Activated T-cell treated with anti-CD3 and anti-CD28 coated beads for 48 hours (primary cell): ENCODE data around the gene RFTN1.
A peak's percentile ranks its signal among the peaks of the same experiment; 100 is the strongest.

Experiments
- DNase-seq: peaks from one replicate; pipeline ENCODE4 v3.0.0-alpha.2; 2020; ENCODE audit warnings: low read depth

The RFTN1 gene

DNA sequence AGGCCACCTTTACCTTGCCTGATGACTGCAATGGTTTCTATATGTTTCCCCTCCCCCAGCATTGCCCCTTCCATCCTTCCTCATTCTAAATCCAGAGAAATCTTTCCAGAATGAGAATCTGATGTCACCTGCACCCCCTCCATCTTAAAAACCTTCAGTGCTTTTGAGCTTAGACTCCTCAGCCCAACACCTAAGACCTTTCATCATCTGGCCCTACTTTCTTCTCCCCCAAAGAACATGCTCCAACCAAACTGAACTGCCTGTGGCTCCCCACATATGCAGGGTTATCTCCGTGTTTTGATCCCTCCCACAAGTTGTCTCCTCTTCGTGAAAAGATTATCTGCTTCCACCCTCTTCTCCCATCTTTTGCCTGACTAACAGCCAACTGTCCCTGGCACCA lies 27.3 kb downstream of the RFTN1 start:
- DNase-seq = no peak

DNA sequence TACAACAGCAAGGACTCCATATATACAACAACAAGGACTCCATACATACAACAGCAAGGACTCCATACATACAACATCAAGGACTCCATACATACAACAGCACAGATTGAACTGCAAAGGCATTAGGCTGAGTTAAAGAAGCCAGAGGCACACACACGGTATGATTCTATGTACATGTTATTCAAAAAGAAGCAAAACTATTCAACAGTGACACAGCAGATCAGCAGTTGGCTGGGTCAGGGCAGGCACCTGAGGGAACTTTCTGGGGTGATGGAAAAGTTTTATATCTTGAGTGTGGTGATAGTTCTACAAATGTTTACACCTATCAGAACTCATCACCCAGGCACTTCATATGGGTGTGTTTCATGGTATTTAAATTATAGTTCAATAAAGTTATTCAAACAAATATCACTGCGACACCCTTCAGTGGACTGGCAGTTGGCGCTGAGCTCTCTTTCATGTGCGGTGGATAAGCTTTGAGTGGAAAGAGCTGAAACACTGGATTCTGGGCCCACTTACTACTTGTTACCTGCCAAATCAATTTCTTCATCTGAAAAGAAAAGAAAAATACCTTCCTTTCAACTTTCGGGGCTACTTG lies 28.0 kb downstream of the RFTN1 start:
- DNase-seq = no peak

DNA sequence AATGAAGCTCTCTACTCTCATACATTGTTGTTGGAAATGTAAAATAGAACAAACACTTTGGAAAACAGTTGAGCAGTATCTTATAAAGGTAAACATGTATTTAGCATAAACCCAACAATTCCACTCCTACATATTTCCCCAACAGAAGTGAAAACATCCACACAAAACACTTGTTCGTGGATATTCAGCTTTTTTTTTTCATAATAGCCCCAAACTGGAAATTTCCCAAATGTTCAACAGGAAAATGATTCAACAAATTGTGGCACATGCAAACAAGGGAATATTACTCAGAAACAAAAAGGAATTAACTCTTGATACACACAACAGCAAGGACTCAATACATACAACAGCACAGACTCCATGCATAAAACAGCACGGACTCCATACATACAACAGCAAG lies 28.5 kb downstream of the RFTN1 start:
- no peak for DNase-seq

DNA sequence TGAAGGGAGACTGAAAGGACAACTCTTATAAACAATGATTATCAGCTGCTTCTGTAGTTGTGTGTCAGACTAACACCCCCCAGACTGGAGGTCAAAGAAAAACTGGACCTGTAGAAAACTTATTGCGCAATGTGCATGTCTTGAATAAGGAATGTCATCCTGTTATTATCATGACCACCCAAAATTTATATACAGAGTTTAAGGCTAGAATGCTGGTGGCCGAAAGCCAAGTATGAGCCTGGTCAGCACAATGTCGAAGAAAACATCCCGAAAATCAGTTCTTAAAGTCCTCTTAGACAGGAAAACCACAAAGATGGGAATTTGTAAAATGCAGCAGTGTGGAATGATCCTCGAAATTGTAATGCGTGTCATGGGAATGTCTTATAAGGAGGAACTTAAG lies 29.3 kb downstream of the RFTN1 start:
- no peak for DNase-seq

DNA sequence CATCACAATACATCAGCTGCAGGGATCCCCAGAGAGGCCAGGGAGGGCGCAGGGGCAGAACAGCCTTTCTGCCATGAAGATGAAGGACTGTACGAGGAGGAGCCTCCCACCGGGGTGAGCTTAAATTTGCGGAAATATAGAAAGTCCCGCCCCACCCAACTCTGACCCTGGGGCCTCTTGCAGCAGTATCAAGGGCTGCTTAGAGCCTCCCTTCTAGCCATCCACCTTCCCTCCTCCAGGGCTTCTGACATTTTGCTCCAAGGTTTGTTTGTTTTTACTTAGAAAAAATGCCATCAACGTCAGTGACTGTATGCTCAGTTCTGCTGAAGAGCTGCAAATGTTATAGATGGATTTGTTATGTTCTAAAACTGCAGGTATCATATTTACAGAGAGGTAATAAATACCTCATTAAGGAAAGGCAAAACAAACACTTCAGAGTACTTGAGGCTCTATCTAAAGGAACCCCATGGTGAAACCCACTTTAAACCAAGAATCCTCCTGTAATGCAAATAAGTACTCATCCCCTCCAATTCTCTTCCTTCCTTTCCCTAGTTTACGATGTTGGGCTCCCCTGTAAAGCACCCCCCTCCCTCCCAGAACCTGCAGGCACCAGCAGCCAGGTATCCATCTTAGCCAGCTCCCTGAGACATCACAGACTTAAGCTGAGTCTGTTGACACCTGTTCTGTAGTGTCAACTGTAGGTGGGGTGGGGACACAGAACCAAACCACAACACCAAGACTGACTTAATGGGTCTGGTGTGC lies 30.5 kb downstream of the RFTN1 start:
- no peak for DNase-seq

DNA sequence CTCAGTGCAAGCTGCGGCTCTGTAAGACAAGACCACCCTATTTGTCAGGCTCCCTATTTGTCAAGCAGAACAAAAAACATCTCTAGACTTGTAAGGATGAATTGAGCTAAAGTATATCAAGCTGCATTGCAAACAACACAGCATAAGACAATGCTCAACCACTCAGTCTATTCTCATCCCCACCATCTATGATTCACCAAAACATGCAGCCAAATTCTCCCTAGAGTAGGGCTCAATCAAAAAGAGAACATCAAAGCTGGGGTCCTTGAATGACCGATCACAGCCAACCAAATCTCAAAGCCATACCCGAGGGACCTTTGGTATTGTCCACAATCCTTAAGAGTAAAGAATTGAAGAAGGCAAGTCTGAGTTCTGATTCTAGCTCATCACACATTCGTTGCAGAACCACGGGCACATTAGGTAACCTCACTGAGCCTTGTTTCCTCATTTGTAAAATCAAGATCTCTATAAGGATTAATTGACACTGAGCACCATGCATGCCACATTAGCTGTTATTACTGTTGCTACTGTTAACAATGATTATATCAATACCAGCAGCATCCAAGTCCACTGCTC lies 31.2 kb downstream of the RFTN1 start:
- no peak for DNase-seq

DNA sequence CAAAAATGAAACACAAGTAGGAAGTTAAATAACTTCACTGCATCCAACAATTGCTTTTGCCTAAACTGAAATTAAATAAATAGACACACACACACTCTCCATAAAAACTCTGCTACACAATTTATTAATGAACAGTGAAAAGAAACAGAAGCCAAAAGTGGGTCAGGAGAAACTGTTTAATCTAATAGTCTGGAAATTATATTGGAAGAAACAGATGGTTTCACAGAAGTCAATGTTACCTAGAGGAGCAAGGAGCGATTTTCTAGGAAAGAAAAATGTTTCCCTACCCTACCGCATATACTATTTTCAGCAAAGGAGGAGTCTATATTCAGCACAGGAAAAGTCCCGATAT lies 32.0 kb downstream of the RFTN1 start:
- DNase-seq = no peak

DNA sequence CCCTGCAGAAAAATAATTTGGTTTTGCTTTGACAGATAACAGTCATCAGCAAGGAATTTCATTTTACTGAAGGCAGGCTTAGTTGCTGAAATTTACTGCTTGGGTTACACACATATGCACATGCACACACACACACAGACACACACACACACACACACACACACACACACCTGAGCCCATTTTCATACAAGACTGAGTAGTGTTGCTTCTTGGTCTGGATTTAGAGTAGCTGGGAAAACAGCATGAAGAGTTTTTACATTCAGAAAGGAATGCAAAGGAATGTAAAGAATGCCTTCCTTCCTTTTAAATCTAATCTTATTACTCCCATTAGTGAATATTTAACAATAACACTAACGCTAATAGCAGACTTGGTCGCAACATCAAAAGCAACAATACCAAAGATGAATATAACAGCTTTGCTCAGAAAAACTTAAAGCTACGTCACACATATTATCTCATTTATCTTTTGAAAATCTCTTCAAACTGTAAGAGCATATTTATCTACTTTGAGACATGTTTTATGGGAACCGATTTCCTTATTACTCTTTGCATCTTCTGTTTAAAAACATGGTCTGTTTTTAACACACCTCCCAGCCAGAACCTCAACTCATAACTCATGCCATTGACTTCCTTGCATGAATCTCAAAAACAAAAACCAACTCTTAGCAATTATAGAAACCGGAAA lies 32.5 kb downstream of the RFTN1 start:
- no peak for DNase-seq

DNA sequence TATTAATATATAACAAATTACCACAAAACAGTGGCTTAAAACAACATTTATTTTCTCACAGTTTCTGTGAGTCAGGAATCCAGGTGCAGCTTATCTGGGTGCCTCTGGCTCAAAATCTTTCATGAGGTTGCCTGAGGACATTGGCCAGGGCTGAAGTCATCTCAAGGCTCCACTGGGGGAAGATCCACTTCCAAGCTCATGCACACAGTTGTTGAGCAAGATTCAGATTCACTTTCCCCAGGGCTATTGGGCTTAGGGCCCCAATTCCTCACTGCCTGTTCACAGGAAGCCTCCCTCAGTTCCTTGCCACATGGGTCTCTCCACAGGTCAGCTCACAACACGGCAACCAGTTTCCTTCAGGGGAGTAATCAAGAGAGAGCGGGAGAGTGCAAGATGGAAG lies 35.0 kb downstream of the RFTN1 start:
- no peak for DNase-seq

DNA sequence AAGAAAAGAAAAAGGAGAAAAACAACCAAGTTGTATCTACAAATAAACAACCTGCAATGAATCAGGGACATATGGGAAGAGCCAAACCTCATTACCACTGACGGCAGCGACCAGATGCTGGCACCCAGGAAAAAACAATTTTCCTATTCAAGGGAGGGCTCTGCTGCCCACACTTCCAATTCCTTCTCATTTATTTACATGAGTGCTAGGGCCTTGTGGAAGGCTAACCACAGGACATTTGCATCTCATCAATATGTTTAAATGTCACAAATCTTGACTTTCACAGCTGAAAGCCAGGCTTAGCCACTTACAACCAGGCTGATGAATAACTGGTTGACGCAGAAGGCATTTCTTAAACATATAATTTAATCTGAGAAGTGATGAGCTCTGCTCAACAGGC lies 36.0 kb downstream of the RFTN1 start:
- DNase-seq = no peak

DNA sequence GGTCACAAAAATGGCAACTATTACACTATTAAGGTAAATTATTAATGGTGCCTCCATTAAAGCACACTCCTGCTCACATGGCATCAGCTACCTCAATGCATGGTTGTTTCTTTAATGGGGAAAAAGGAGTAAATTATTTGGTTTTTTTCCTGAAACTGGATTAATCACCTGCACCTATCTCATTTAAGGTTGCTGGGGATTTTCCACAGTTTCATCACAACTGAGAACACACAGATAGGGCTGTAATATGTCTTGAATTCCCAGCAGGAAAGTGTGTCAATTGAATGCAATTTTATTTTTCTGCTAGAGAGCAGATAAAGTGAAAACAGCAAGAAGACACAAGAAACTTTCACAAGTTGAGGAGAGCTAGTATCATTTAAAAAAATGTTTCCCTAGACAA lies 36.4 kb downstream of the RFTN1 start:
- no peak for DNase-seq

DNA sequence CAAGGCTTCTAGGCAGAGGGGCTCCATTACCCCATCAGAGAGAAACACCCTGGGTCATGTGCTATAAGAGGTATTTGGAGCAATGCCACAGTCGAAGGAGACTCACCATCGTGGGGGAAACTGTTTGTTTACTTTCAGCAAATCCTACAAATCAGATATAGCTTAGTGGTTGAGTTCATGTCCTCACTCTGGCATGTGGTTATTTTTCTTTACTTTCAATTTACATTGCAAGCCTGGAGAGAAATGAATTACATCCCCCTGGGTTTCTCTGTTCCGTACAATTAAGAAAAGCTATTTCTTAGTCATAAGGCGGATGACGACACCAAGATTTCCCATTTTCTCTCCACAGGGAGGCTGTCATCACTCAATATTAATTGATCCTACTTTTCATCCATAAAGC lies 36.9 kb downstream of the RFTN1 start:
- no peak for DNase-seq

DNA sequence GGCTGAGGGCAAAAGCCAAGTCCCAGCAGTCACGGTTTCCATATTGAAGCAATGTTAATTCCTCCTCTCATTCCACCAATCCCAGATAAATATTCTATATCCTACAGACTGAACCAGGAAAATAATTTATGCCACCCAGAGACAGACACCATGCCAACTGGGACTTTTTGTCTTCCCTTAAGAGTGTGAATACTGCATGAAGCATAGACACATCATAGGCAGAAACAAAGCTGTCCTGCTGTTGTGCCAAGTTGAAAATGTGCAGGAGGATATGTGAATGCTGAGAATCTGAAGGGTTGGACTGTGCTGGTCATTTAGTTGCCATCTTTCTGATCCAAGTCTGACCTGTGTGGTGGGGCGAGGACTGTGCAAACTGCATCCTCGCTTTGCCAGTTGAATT lies 37.7 kb downstream of the RFTN1 start:
- DNase-seq = no peak

DNA sequence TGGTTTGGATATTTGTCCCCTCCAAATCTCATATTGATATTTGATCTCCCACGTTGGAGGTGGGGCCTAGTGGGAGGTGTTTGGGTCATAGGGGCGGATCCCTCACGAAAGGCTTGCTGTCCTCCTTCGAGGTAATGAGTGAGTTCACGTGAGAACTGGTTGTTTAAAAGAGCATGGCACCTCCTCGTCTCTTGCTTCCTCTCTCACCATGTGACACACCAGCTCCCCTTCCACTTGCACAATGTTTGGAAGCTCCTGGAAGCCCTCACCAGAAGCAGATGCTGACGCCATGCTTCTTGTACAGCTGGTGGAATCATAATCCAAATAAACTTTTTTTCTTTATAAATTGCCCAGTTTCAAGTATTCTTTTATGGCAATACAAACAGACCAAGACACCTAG lies 38.6 kb downstream of the RFTN1 start:
- no peak for DNase-seq

DNA sequence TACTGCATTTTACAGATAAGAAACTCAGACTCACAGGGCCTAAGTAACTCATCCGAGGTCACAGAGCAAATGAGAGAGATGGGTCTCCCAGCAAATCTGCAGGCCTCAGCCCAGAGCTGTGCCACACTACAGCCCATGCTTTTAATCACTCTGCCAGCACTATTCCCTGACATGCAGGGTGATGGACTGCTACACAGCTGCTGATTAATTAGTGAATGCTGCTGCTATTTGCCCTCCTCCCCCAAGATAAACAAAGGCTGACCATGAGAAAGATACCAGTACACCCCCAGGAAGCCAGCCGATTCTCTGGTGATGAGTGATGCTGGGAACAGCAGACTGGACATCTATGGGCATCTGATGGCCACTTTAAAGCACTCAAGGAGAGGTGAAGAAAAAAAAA lies 39.3 kb downstream of the RFTN1 start:
- no peak for DNase-seq

DNA sequence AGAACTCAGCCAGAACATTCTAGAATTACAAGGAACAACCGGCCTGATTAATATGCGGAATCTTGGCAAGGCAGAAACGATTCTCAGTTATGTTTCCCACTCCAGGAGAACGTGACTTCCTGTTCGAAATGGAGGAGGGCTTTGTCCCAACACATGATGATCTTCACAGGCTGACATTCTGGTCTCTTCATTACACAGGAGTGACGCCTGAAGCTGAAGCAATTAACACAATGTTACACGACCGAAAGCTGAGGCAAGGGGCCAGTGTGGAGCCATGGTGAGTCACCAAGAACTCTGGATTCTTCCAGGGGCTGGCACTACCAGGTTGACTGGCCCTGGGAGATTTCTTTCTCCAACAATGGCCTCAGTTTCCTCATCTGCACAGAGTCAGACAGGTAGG lies 40.9 kb downstream of the RFTN1 start:
- no peak for DNase-seq

DNA sequence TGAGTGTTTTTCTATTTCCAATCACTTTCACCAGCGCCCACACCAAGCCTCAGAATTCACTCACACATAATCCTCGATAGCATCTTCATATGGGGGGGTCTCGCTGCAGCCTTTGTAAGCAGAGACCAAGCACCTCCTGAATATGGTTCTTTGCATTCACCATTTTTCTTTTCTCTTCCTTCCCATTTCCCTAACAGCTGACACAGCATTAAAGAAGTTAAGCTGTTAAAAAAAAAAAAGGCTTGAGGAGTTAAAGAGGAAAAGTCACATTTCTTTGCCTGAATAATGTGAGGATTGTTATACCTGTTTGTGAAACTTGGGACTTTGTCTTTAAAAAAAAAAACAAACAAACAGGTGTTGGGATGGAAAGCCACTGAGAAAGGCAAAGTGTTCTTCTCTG lies 41.6 kb downstream of the RFTN1 start:
- no peak for DNase-seq

DNA sequence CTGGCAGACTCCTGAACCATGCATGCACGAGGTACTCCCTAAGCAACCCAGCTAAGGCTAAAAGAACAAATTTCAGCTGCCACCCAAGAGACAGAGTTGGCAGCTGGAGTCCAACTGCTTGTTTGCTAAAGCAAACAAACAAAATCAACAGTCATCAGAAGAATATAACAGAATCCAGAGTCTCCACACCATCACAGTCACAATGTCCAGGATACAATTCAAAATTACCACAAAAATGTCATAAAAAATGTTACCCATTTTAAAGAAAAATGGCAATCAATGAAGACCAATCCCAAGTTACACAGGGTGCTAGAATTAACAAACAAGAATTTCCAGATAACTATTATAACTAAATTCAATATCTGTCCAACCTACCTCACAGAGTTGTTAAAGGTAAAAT lies 42.9 kb downstream of the RFTN1 start:
- DNase-seq = no peak

DNA sequence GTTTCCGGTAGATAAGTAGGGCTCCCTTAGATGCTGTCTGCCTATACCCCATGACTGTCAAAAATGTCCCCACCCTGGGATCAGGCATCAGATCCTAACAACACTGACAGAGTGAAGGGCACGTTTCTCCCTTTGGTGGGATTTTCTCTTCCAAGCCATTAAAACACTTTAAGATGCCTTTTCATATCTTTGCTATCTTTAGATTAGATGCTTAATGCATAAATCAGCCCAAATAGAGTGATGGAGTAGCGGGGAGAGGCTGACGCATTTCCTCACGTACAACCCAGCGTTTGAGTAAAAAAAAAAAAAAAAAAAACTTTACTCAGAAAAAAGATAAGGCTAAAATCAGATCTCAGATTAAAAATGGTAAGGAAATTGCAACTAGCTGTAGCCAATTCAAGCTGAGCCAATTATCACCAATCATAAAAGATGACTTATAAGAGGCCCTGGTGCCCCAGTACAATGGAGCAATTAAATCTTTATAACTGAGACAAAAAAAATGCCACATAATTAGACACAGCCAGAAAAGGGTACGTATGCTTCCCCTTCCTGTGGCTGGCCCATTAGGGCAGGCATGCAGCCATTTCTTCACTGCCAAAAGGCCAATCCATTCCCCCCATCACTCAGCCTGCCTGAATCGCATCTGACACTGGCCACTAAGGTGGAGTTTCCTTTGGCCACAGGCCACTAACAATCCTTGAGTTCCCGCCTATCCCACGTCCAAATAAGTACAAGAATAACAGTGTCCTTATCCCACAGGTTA lies 45.0 kb downstream of the RFTN1 start:
- no peak for DNase-seq

DNA sequence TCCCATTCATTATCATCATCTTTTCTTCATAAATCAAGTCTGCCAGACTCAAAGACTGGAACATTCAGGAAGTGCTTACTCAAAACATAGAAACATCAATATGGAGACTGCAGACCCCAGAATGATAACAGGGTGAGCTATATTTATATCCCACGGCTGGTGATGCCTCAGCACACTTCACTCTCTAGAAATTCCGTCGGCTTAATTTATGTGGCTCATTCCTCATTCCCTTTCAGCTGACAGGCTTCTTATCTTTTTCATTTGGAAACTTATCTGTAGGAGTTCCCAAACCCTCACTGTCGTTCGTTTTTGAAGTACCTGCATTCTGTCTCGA lies 45.5 kb downstream of the RFTN1 start:
- DNase-seq = no peak

DNA sequence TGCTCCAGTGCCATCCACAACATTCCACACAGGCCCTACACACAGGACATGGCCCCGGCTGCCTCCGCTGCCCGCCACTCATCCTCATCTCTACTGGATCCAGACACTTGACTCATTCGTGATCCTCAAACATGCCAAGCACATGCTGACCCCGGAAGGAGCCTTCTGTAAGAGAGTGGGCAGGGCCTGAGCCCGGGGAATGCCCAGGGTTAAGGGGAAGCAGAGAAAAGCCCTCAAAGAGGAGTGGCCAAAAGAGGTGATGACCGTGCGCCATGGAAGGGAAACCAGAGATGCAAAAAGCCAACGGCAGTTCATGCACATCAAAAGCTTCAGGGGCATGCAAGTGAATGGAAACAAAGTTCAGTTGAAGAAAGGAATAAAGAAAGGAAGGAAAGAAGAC lies 46.1 kb downstream of the RFTN1 start:
- peak; percentile 37 for DNase-seq

DNA sequence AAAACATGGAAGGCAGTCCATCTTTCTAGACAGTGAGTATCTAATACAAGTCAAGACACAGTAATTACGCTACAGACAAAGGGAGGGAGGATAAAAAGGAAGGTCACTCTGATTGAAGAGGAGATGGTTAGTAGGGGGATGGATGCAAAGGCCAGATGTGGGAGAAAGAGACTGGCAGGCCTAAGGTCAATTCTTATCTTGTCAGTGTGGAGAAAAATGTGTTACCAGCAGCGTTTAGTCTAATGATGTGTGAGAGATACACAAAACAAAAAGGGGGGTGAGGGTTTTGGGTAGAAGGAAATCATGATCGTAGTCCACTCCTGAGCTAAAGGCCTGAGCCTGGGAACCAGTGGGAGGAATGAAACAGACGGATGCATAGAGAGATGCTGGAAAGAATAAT lies 46.7 kb downstream of the RFTN1 start:
- DNase-seq = no peak
